Right renal pelvis (tissue), 4 donors: ENCODE data around the gene SPATC1L. TPM values are rescaled to one million over a fixed set of nuclear protein-coding genes. Genes with fewer than 3 reads are reported as not detected.

ENCODE experiments used
- DNase-seq, 4 donors: peaks; one replicate each; pipeline ENCODE4 v3.0.0-alpha.2; 2013; ENCODE audit warnings: low read depth in 4 of 4, low spot score in 3 of 4, missing footprints in 1 of 4
- polyA plus RNA-seq, 4 donors: library from polyadenylated mRNA; unstranded; fragments of 120-200 nt; gene quantifications; one replicate each; pipeline ENCODE4 v1.2.1, GENCODE V29; 2013; ENCODE audit not compliant: insufficient read length in 4 of 4

Gene SPATC1L
- polyA plus RNA-seq, 4 donors = 10.0 to 12.8 (median 12.6) TPM

- DNase-seq = no peak
These were observed 46.4 kb downstream of the SPATC1L start for GRCh38 chr21:46137908-46138307.

GRCh38 chr21:46136739-46137349, 47.4 kb downstream of the SPATC1L start:
- no peak for DNase-seq

- DNase-seq = no peak
These were observed 48.4 kb downstream of the SPATC1L start for GRCh38 chr21:46135782-46136395.

GRCh38 chr21:46131838-46132651, 52.2 kb downstream of the SPATC1L start:
- DNase-seq = no peak

GRCh38 chr21:46131588-46131837, 52.7 kb downstream of the SPATC1L start:
- DNase-seq = no peak

GRCh38 chr21:46130831-46131587, 53.2 kb downstream of the SPATC1L start:
- no peak for DNase-seq

- DNase-seq = no peak
These were observed 54.2 kb downstream of the SPATC1L start for GRCh38 chr21:46129846-46130651.

GRCh38 chr21:46128933-46129571, 55.2 kb downstream of the SPATC1L start:
- no peak for DNase-seq

GRCh38 chr21:46128106-46128932, 55.9 kb downstream of the SPATC1L start:
- DNase-seq = no peak

- no peak for DNase-seq
These were observed 56.8 kb downstream of the SPATC1L start for GRCh38 chr21:46127239-46128105.

GRCh38 chr21:46126309-46127238, 57.7 kb downstream of the SPATC1L start:
- no peak for DNase-seq

- no peak for DNase-seq
These were observed 58.4 kb downstream of the SPATC1L start for GRCh38 chr21:46125846-46126301.

- DNase-seq = no peak
These were observed 59.1 kb downstream of the SPATC1L start for GRCh38 chr21:46124926-46125845.

GRCh38 chr21:46124083-46124925, 60.0 kb downstream of the SPATC1L start:
- DNase-seq = no peak
